Mucosa of gallbladder (tissue), 1 donor: ENCODE results near the gene CD38. TPM values are rescaled to one million over a fixed set of nuclear protein-coding genes. Genes with fewer than 3 reads are reported as not detected.
A peak's percentile ranks its signal among the peaks of the same experiment; 100 is the strongest.
"Not testable (repeated sequence)": the region's sequence is repeated elsewhere in the genome, so short reads cannot be mapped to it uniquely, and the experiment has no call there.

Source experiments
- DNase-seq: peaks from one replicate; pipeline ENCODE4 v3.0.0-alpha.2; 2020; ENCODE audit warnings: low spot score
- total RNA-seq: library from RNA; stranded (reverse); gene quantifications from one replicate; pipeline ENCODE4 v1.2.1, GENCODE V29; 2021
- donor health status: DM: no; HTN: no; CAD: no.

The CD38 gene
- total RNA-seq = 1.1 TPM

GRCh38 chr4:15778289-15779241, at the start of gene CD38:
CD38 (plus strand) TSS chr4:15778328; CDS start chr4:15778415, 87 bp downstream.
- no peak for DNase-seq

GRCh38 chr4:15729910-15730533, 48.1 kb upstream of the CD38 start:
- peak; percentile 18 for DNase-seq

GRCh38 chr4:15733061-15733460, 45.1 kb upstream of the CD38 start:
- not testable (repeated sequence) for DNase-seq

DNA sequence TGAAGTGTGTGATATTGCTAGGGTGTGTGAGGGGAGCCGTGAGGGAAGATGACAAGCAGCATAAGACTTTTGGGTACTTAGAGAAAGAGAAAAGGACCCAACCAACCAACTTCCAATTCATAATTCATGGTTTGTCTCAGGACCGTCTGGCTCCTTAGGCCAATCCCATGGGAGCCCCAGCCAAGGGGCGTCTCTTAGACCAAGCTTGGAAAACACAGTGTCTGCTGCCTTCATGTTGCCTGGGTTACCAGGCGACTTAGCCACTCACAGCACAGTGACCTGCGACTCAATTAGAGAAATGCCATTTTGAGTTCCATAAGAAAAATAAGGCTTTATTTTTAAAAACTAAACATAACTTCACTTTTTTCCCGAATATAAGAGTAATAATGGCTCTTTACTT, 42.6 kb upstream of the CD38 start:
- DNase-seq = no peak

- no peak for DNase-seq
These were observed 41.5 kb upstream of the CD38 start for GRCh38 chr4:15736514-15737050.

GRCh38 chr4:15737255-15737654, 40.9 kb upstream of the CD38 start:
- DNase-seq = no peak

DNA sequence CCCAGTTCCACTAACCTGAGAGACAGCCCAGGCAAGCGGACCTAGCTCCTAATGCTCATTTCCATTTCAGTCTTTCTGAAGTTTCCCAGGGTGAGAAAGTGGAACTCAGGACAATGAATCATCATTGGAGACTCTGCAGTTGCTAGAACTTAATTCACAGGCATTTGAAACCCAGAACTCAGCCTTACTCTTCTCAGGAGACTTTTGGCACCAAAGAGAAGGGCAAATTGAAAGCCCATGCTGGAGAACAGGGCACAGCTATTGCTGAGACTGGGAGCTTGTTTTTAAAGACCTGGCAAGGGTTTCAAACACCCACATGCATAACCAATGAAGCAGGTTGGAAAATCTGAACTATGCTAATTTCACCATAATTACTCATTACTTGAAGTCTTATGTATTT, 39.3 kb upstream of the CD38 start:
- no peak for DNase-seq

- DNase-seq = no peak
These were observed 37.2 kb upstream of the CD38 start for GRCh38 chr4:15740764-15741404.

DNA sequence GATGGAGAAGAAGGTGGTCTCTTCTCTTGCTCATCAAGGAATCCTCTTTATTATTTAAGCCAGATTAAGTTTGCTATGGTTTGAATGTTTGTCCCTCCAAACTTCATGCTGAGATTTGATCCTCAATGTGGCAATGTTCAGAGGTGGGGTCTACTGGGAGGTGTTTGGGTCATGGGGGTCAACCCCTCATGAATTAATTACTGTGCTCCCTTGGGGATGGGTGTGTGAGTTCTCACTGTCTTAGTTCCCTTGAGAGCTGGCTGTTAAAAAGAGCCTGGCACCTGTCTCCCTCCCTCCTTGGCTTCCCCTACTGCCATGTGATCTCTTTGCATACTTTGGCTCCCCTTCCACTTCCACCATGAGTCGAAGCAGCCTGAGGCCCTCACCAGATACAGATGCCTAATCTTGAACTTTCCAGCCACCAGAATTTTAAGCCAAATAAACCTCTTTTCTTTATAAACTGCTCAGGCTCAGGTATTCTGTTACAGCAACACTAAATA, 36.0 kb upstream of the CD38 start:
- DNase-seq = no peak

- DNase-seq = no peak
These were observed 35.5 kb upstream of the CD38 start for GRCh38 chr4:15742637-15743036.

DNA sequence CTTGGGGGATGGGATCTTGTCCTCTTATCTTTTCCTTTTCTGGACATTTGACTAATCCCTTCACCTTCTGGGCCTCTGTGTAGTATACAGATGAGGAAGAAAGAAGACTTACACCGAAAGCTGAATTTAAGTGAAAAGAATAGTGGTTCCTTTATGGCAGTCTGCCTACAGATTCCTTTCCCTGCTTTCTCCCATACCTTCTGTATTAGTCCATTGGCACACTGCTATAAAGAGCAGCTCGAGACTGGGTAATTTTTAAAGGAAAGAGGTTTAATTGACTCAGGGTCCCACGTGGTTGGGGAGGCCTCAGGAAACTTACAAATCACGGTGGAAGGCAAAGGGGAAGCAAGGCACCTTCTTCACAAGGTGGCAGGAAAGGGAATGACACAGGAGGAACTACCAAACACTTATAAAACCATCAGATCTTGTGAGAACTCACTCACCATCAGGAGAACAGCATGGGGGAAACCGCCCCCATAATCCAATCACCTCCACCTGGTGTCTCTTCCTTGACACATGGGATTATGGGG, 34.0 kb upstream of the CD38 start:
- no peak for DNase-seq

- DNase-seq = no peak
These were observed 32.0 kb upstream of the CD38 start for GRCh38 chr4:15746110-15746509.

- no peak for DNase-seq
These were observed 29.1 kb upstream of the CD38 start for GRCh38 chr4:15749001-15749400.

DNA sequence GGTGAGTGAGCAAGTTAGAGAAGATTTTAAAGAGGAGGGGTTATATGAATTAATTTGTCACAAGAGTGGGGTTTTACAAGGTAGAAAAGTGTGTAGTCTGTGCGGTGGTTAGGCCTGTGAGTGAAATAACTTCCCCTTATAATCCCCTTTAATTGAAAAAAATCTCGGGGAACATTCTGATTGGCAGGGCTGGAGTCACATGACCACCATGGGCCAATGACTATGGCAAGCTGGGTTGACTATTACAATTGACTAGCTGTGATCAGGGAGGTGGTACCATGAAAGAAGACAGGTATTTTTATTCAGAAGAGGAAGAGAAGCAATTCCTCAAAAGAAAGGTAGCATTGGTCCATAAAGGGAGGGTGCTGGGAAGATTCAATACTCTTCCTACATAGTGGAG, 27.0 kb upstream of the CD38 start:
- DNase-seq = no peak

- no peak for DNase-seq
These were observed 25.0 kb upstream of the CD38 start for GRCh38 chr4:15753081-15753480.

GRCh38 chr4:15753786-15754185, 24.3 kb upstream of the CD38 start:
- DNase-seq = no peak

DNA sequence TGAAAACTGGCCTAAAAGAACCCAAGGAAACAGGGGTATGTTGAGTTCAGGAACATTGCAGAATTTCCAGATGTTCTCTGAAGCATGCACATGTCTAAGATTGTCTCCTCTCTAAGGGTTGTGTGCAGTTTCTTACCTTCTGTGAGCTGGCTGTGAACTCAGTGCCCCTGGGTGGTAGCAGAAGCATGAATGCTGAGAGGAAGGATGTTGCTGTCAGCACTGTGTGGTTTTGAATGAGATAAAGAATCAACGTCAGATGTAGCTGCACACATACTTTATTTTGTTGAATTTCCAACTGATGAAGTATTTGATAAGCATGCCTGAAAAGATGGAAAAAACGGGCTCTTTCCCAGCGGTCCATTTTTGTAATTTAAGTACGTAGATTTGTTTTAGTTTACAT, 23.8 kb upstream of the CD38 start:
- DNase-seq = no peak

DNA sequence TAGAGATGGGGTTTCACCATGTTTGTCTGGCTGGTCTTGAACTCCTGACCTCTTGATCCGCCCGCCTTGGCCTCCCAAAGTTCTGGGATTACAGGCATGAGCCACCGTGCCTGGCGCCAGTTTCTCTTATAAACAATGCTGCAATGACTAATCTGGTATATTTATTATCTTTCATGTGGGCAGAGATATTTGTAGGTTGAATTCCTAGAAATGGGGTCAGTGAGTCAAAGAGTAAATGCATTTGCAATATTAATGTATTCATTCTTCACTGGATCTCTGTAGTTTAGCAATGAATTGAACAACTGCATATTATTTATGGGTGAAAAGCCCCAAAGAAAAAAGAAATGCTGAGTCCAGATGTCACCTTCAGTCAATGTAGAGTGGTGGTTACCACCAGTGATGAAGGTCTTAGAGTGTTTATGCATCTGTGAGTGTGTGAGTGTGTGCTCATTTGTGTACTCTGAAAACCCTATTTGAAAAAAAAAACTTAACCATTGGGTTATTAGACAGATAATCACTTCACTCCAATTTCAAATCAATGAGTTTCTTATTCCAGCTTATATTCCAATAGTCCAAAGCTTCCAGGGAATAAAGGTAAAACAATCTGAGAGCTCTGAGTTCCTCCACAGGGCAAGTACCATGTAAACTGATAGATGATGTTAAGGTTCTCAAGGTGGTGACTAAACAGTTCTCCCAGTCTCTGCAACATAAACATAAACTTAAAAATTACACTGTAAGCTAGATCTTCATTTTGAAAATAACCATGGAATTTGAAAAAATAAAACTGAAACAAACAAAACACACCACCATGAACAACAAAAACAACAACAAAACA, 22.6 kb upstream of the CD38 start:
- no peak for DNase-seq

DNA sequence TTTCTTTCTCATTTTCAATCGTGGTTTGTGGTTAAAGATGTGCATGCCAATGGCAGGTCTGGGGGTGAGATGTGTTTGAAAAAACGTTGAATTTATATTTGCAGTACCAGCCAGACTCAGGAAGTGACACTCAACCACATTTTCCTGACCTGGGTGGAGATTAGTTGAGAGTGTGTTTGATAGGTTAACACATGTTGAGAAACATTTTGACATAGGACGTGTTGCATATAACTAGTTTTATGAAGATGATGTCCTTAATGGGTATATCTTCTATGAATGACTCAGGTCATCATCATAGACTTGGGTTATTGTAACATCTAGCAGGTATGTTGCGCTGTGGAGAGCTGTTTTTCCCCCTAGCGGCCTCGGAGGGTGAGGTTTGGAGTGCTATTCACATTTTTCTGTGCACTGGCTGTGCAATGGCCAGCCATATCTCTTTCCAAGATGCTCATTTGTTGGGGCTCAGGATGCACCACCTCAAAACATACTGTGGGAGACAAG, 21.7 kb upstream of the CD38 start:
- no peak for DNase-seq

GRCh38 chr4:15757054-15757453, 21.1 kb upstream of the CD38 start:
- no peak for DNase-seq

GRCh38 chr4:15758294-15758693, 19.8 kb upstream of the CD38 start:
- no peak for DNase-seq
